HFF-Myc (cell line): ENCODE measurements around the gene HGS.

Experiments used
- DNase-seq: peaks from one replicate; pipeline ENCODE4 v3.0.0-alpha.2; 2011; ENCODE audit warnings: low read depth; ENCODE audit errors: extremely low read depth
- H3K4me3 ChIP-seq: replicated peaks from 2 replicates; pipeline ENCODE4 v1.5.1; 2011; ENCODE audit warnings: low read depth, mild to moderate bottlenecking, control low read depth, low read length
- TF ChIP-seq, protein P1 (sequence below): IDR thresholded peaks from 2 replicates; pipeline ENCODE4 v1.5.1; 2012; ENCODE audit warnings: mild to moderate bottlenecking, low read depth, low read length, control low read depth; ENCODE audit errors: missing control alignments

The HGS gene

GRCh38 chr17:81640011-81640410 lies 43.8 kb upstream of the HGS start:
- no peak for DNase-seq
- no peak overlapping the region for H3K4me3 ChIP-seq
- TF ChIP-seq, protein P1, sequence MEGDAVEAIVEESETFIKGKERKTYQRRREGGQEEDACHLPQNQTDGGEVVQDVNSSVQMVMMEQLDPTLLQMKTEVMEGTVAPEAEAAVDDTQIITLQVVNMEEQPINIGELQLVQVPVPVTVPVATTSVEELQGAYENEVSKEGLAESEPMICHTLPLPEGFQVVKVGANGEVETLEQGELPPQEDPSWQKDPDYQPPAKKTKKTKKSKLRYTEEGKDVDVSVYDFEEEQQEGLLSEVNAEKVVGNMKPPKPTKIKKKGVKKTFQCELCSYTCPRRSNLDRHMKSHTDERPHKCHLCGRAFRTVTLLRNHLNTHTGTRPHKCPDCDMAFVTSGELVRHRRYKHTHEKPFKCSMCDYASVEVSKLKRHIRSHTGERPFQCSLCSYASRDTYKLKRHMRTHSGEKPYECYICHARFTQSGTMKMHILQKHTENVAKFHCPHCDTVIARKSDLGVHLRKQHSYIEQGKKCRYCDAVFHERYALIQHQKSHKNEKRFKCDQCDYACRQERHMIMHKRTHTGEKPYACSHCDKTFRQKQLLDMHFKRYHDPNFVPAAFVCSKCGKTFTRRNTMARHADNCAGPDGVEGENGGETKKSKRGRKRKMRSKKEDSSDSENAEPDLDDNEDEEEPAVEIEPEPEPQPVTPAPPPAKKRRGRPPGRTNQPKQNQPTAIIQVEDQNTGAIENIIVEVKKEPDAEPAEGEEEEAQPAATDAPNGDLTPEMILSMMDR = no peak

- no peak for DNase-seq
- TF ChIP-seq, protein P1 = no peak
- no peak overlapping the region for H3K4me3 ChIP-seq
Measured at GRCh38 chr17:81641825-81642489, 41.9 kb upstream of the HGS start.

GRCh38 chr17:81644496-81644895 lies 39.3 kb upstream of the HGS start:
- no peak overlapping the region for H3K4me3 ChIP-seq
- TF ChIP-seq, protein P1 = no peak
- no peak for DNase-seq

GRCh38 chr17:81644976-81645952 lies 38.5 kb upstream of the HGS start:
- DNase-seq = no peak
- TF ChIP-seq, protein P1 = no peak
- no peak overlapping the region for H3K4me3 ChIP-seq

- DNase-seq = no peak
- H3K4me3 ChIP-seq = no peak overlapping the region
Measured at GRCh38 chr17:81646869-81647600, 36.8 kb upstream of the HGS start.

DNA sequence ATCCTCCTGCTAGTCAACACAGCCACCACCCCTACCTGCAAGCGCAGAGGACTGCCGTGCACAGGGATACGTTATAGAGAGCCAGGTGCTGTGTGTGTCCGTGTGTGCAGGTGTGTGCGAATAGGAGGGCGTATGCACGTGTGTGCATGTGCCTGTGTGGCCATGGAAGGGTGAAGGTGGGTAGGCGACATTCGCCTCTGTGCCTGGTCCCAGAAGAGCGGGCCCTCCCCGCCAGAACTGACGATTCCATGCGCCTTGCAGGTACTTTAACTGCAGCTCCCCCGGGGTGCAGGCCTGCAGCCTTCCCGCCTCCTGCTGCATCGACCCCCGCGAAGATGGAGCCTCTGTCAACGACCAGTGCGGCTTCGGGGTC lies 36.2 kb upstream of the HGS start:
- H3K4me3 ChIP-seq = no peak overlapping the region
- TF ChIP-seq, protein P1 = no peak

More at GRCh38 chr17:81646869-81647600, 36.8 kb upstream of the HGS start:
- TF ChIP-seq, protein P1 = no peak

More for the DNA sequence above, 36.2 kb upstream of the HGS start:
- DNase-seq = no peak
